Activated naive CD8-positive, alpha-beta T cell treated with anti-CD3 and anti-CD28 coated beads, Interleukin-2, amount 50 U/mL, for 24 hours (primary cell): ENCODE measurements around the gene PACRGL.

Experiments used
- ATAC-seq: fragments of 150-1000 bp; cut with Tn5 transposase; one replicate; pipeline ENCODE4 v1.10.0; 2021
- DNase-seq: peaks from one replicate; pipeline ENCODE4 v3.0.0; 2021
- H3K27ac Mint-ChIP-seq: one replicate; pipeline ENCODE4 v1.8.0; 2021; ENCODE audit warnings: mild to moderate bottlenecking, mixed read lengths
- H3K27me3 Mint-ChIP-seq: one replicate; pipeline ENCODE4 v1.8.0; 2021; ENCODE audit warnings: mixed read lengths
- H3K36me3 Mint-ChIP-seq: one replicate; pipeline ENCODE4 v1.8.0; 2021; ENCODE audit warnings: low read depth, mixed read lengths
- H3K4me1 Mint-ChIP-seq: one replicate; pipeline ENCODE4 v1.8.0; 2021; ENCODE audit warnings: mixed read lengths
- H3K4me3 Mint-ChIP-seq: one replicate; pipeline ENCODE4 v1.8.0; 2021; ENCODE audit warnings: mild to moderate bottlenecking, moderate library complexity, mixed read lengths
- H3K9me3 Mint-ChIP-seq: one replicate; pipeline ENCODE4 v1.8.0; 2021; ENCODE audit warnings: mixed read lengths

Gene PACRGL

GRCh38 chr4:20700007-20700761, at the start of gene PACRGL:
Gene PACRGL (plus strand): TSS chr4:20700458. CDS start chr4:20704482, 4,024 bp downstream.
- Mint-ChIP-seq H3K27ac (peak within 1 kb of the TSS; percentile 92), H3K4me1 (peaks cover 25% of the 10 kb centered on the region)

GRCh38 chr4:20652226-20652885, 47.9 kb upstream of the PACRGL start:
- no peaks in the 10 kb centered on the region for H3K36me3 Mint-ChIP-seq
- no peak overlapping the region for H3K27ac Mint-ChIP-seq
- ATAC-seq (no peak), DNase-seq (no peak)
- H3K27me3 Mint-ChIP-seq: peaks cover 18% of the 10 kb centered on the region
- H3K9me3 Mint-ChIP-seq: peaks cover 18% of the 10 kb centered on the region
- no peaks in the 10 kb centered on the region for H3K4me1 Mint-ChIP-seq
- no peak overlapping the region for H3K4me3 Mint-ChIP-seq

More at GRCh38 chr4:20700007-20700761, at the start of gene PACRGL:
- H3K9me3 Mint-ChIP-seq: no peaks in the 10 kb centered on the region
- peak; percentile 92 for DNase-seq
- H3K27me3 Mint-ChIP-seq: peaks cover 2% of the 10 kb centered on the region
- peak within 1 kb of the TSS; percentile 90 for H3K4me3 Mint-ChIP-seq
- H3K36me3 Mint-ChIP-seq: peaks cover 14% of the 10 kb centered on the region
- ATAC-seq: peak; percentile 100

GRCh38 chr4:20658456-20658855, 41.8 kb upstream of the PACRGL start:
- ATAC-seq (no peak), DNase-seq (no peak)
- H3K36me3 Mint-ChIP-seq: no peaks in the 10 kb centered on the region
- H3K4me1 Mint-ChIP-seq: peaks cover 5% of the 10 kb centered on the region
- H3K27me3 Mint-ChIP-seq: peaks cover 11% of the 10 kb centered on the region
- no peak overlapping the region for H3K4me3 Mint-ChIP-seq
- no peak overlapping the region for H3K27ac Mint-ChIP-seq
- H3K9me3 Mint-ChIP-seq: peaks cover under 1% of the 10 kb centered on the region

DNA sequence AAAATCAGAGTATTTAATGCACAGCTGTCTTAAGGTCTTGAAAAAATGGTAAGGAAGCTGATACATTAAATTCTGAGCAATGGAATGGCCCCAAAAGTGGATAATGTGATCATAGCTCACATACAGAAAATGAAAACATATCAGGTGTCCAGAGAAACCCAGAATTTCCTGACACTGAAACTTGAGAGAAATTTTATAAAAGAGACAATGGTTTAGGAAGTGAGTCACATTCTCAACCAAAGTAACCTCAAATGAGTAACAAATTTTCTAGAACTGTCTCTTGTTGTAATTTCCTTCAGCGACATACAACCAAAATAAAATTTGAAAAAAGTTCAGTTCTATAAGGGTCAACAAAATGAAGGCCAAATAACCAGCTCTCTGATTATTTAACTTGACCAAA, 37.4 kb upstream of the PACRGL start:
- no peak for DNase-seq
- Mint-ChIP-seq H3K4me1 (peaks cover 5% of the 10 kb centered on the region), H3K27me3 (peaks cover 13% of the 10 kb centered on the region), H3K9me3 (no peaks in the 10 kb centered on the region), H3K36me3 (no peaks in the 10 kb centered on the region), H3K4me3 (no peak overlapping the region), H3K27ac (no peak overlapping the region)
- ATAC-seq: peak; percentile 40

DNA sequence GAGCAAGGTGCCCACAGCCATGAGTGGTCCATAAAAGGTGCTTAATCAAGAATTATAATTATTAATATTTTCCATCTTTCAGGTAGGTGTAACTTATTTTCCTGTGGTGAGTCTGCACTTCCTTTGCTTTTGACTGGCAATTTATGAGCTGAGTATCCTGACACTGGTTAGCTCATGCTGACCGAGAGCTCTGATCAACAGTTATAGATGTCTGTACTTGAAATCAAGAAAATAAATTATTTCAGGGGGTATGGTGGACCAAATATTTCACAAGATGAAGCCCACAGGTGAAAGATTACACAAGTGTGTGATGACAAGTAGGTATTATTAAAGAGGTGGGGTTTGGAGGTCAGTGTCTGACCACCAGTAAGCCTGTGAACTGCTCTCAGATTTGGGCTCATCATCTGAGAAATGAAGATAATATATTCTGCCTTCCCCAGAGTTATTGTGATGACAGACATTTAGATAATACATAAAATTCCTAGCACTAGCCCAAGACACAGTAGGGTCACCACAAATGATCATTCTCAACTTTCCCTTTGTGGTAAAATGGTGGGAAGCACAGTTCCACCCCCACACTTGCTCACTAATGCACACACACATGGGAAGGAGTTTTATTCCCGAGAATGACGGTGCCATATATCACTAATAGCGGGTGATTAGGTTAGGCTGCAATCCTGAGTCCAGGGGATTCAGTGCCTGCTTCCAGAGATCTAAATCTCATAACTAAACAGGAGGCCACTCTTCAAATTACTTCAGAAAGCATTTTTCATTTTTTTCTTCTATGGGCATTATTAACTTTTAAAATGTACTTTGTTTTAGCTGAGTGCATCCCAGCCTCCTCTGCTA, 34.0 kb upstream of the PACRGL start:
- Mint-ChIP-seq H3K36me3 (no peaks in the 10 kb centered on the region), H3K9me3 (no peaks in the 10 kb centered on the region), H3K27ac (no peak overlapping the region), H3K27me3 (peaks cover 14% of the 10 kb centered on the region), H3K4me1 (peaks cover 5% of the 10 kb centered on the region), H3K4me3 (no peak overlapping the region)
- DNase-seq (no peak), ATAC-seq (no peak)

- Mint-ChIP-seq H3K27ac (no peak overlapping the region), H3K36me3 (no peaks in the 10 kb centered on the region), H3K4me1 (no peaks in the 10 kb centered on the region), H3K27me3 (peaks cover 5% of the 10 kb centered on the region), H3K4me3 (no peak overlapping the region), H3K9me3 (no peaks in the 10 kb centered on the region)
- ATAC-seq (no peak), DNase-seq (no peak)
These were observed 28.0 kb upstream of the PACRGL start for GRCh38 chr4:20672262-20672661.

DNA sequence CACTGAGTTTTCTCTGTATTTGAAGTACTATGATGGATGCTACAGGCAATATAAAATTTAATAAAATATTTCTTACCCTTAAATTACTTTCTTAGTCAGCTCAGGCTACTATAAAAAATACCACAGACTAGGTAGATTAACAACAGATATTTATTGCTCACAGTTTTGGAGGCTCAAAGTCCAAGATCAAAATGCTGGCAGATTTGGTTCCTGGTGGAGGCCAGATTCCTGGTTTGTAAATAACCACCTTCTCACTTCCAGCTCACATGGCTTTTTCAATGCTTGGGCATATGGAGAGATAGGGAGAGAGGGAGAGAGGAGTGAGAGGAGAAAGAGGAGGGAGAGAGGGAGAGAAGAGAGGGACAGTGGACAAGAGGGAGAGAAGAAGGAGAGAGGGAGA, 24.5 kb upstream of the PACRGL start:
- Mint-ChIP-seq H3K36me3 (no peaks in the 10 kb centered on the region), H3K4me1 (no peaks in the 10 kb centered on the region), H3K9me3 (no peaks in the 10 kb centered on the region), H3K27ac (no peak overlapping the region), H3K27me3 (peaks cover 11% of the 10 kb centered on the region), H3K4me3 (no peak overlapping the region)
- ATAC-seq (no peak), DNase-seq (no peak)

DNA sequence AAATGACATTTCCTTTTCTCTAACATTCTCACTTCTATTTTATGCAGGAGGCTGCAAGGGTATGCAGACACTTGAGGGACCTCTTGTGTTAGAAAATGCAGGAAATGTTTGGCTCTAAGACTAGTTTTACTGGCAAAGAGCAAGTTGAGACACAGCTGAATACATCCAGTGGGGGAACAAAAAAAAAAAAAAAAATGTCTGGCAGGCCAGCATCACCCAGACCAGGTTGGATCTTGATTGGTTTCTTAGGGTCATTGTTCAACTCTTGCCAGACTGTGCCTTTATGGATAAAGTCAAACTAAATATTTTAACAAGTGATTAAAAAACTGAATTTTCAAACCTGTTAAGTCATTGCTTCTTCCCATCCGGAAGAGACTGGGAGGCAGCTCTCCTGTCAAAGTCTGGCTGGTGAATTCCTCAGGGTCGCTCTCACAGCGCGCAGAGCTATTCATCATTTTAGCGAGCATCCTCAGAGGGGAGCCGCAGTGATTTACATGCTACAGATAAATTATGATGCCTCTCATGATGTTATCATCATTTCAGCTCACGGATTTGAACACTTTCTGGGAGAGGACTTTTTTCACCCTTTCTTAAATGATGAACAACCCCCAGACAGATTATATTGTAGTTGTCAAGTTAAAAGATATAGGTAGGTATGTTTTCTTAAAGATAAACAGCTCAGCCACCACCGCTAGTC, 23.6 kb upstream of the PACRGL start:
- Mint-ChIP-seq H3K4me3 (no peak overlapping the region), H3K27me3 (peaks cover 14% of the 10 kb centered on the region), H3K9me3 (no peaks in the 10 kb centered on the region), H3K36me3 (no peaks in the 10 kb centered on the region), H3K4me1 (no peaks in the 10 kb centered on the region), H3K27ac (no peak overlapping the region)
- ATAC-seq: no peak
- no peak for DNase-seq

DNA sequence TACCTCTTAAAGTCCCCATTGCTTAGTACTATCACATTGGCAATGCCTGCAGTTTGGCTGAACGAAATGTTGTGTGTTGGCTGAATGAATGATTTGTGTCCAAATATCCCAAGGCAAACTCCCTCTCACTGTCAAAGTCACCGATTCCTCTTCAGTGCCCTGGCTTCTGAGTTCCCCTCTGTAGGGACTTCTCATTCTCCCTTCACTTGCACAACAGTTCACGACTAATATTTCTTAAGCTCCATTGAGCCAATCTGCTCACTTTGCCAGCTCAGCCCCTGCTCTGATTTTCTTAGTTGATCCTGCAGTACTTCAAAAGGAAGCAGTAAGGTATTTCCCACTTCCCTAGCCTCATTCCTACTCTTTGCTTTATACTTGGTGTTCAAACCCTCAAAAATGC, 21.9 kb upstream of the PACRGL start:
- no peak overlapping the region for H3K27ac Mint-ChIP-seq
- H3K36me3 Mint-ChIP-seq: no peaks in the 10 kb centered on the region
- peaks cover 19% of the 10 kb centered on the region for H3K27me3 Mint-ChIP-seq

GRCh38 chr4:20679951-20680350, 20.3 kb upstream of the PACRGL start:
- DNase-seq (no peak), ATAC-seq (no peak)
- no peak overlapping the region for H3K27ac Mint-ChIP-seq
- H3K27me3 Mint-ChIP-seq: peaks cover 19% of the 10 kb centered on the region
- no peaks in the 10 kb centered on the region for H3K36me3 Mint-ChIP-seq
- no peaks in the 10 kb centered on the region for H3K9me3 Mint-ChIP-seq
- H3K4me3 Mint-ChIP-seq: no peak overlapping the region
- no peaks in the 10 kb centered on the region for H3K4me1 Mint-ChIP-seq

More for the DNA sequence above, 21.9 kb upstream of the PACRGL start:
- Mint-ChIP-seq H3K4me1 (no peaks in the 10 kb centered on the region), H3K9me3 (no peaks in the 10 kb centered on the region), H3K4me3 (no peak overlapping the region)
- DNase-seq: no peak
- no peak for ATAC-seq

- no peak for ATAC-seq
- H3K4me1 Mint-ChIP-seq: no peaks in the 10 kb centered on the region
These were observed 19.5 kb upstream of the PACRGL start for GRCh38 chr4:20680736-20681135.

GRCh38 chr4:20681271-20681670, 19.0 kb upstream of the PACRGL start:
- Mint-ChIP-seq H3K9me3 (no peaks in the 10 kb centered on the region), H3K4me3 (no peak overlapping the region), H3K27ac (no peak overlapping the region), H3K4me1 (no peaks in the 10 kb centered on the region), H3K27me3 (peaks cover 18% of the 10 kb centered on the region), H3K36me3 (no peaks in the 10 kb centered on the region)
- DNase-seq (no peak), ATAC-seq (no peak)

More at GRCh38 chr4:20680736-20681135, 19.5 kb upstream of the PACRGL start:
- H3K9me3 Mint-ChIP-seq: no peaks in the 10 kb centered on the region
- H3K4me3 Mint-ChIP-seq: no peak overlapping the region
- no peak overlapping the region for H3K27ac Mint-ChIP-seq
- H3K36me3 Mint-ChIP-seq: no peaks in the 10 kb centered on the region
- peaks cover 18% of the 10 kb centered on the region for H3K27me3 Mint-ChIP-seq
- DNase-seq: no peak

DNA sequence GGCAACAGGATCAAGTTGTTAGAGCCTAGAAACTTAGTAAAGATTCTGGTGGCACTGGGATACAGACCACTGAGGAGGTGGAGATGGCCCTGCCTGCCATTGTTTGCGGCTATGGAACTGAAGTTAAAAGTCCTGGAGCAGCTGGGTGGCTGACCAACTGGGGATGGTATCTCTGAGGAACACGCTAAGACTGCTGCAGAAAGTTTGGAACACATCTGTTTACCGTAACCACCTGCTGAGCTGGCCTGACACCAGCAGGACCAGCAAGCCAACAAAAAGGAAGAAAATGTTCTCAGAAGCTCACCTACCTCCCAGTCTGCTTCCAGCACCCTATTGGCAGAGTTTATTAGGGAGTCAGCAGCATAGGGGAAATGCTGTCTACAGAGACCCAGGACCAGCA, 17.4 kb upstream of the PACRGL start:
- no peak for DNase-seq

GRCh38 chr4:20683766-20684165, 16.5 kb upstream of the PACRGL start:
- H3K27ac Mint-ChIP-seq: no peak overlapping the region
- H3K4me1 Mint-ChIP-seq: no peaks in the 10 kb centered on the region
- H3K4me3 Mint-ChIP-seq: no peak overlapping the region
- ATAC-seq: no peak
- no peak for DNase-seq
- H3K36me3 Mint-ChIP-seq: no peaks in the 10 kb centered on the region
- H3K9me3 Mint-ChIP-seq: no peaks in the 10 kb centered on the region
- peaks cover 19% of the 10 kb centered on the region for H3K27me3 Mint-ChIP-seq

More for the DNA sequence above, 17.4 kb upstream of the PACRGL start:
- ATAC-seq: no peak
- Mint-ChIP-seq H3K36me3 (no peaks in the 10 kb centered on the region), H3K27me3 (peaks cover 18% of the 10 kb centered on the region), H3K9me3 (no peaks in the 10 kb centered on the region), H3K27ac (no peak overlapping the region), H3K4me3 (no peak overlapping the region), H3K4me1 (no peaks in the 10 kb centered on the region)
